ENCODE results near the gene TMEM117.

Gene TMEM117

DNA sequence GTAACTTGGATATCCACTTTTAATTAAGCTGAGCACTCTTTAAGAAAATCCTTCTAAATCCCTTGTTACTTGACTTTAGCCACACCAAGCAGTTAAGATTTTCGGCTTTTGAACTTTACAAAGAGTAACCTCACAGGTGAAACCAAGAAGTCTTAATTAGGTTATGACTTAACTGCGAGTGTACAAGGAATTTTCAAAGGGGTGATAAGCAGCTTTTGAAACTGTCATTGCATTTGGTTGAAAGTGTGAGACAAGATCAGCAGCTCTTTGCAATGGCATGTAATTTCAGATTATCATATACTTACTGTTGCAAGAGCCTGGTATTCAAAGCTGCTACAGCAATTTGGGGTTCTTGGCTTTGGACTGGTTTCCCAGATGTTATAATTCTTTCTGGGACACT is 137.5 kb downstream of the TMEM117 start:
- ChIA-PET POLR2A (no interaction called here), CTCF (interaction anchor here (1.1 kb wide), 1 partner anchor 801 kb away, joined by 3 read pairs; no protein-coding TSS in a partner anchor)
- TF ChIP-seq, protein P1, sequence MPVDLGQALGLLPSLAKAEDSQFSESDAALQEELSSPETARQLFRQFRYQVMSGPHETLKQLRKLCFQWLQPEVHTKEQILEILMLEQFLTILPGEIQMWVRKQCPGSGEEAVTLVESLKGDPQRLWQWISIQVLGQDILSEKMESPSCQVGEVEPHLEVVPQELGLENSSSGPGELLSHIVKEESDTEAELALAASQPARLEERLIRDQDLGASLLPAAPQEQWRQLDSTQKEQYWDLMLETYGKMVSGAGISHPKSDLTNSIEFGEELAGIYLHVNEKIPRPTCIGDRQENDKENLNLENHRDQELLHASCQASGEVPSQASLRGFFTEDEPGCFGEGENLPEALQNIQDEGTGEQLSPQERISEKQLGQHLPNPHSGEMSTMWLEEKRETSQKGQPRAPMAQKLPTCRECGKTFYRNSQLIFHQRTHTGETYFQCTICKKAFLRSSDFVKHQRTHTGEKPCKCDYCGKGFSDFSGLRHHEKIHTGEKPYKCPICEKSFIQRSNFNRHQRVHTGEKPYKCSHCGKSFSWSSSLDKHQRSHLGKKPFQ (tag by site-specific recombination; IDR thresholded peaks at IDR 0.05) = no peak
- TF ChIP-seq ZNF585B (tag by site-specific recombination; IDR thresholded peaks at IDR 0.05) = no peak
- no peak for TF ChIP-seq ZNF701 (tag by site-specific recombination; IDR thresholded peaks at IDR 0.05)
- no peak for TF ChIP-seq ZSCAN30 (tag by site-specific recombination; IDR thresholded peaks at IDR 0.05)
- no peak for TF ChIP-seq WT1 (tag by site-specific recombination; IDR thresholded peaks at IDR 0.05)
- no peak for TF ChIP-seq GLI4 (tag by site-specific recombination; IDR thresholded peaks at IDR 0.05)
- TF ChIP-seq FEZF1 (tag by site-specific recombination; IDR thresholded peaks at IDR 0.05) = no peak
- no peak for TF ChIP-seq ZNF23 (tag by site-specific recombination; IDR thresholded peaks at IDR 0.05; ENCODE audit: borderline replicate concordance)
- no peak for TF ChIP-seq YY1 (tag by site-specific recombination; IDR thresholded peaks at IDR 0.05)
- no peak for TF ChIP-seq ZNF175 (tag by site-specific recombination; IDR thresholded peaks at IDR 0.05)
- TF ChIP-seq ZNF2 (tag by site-specific recombination; IDR thresholded peaks at IDR 0.05) = no peak
- TF ChIP-seq, protein P2, sequence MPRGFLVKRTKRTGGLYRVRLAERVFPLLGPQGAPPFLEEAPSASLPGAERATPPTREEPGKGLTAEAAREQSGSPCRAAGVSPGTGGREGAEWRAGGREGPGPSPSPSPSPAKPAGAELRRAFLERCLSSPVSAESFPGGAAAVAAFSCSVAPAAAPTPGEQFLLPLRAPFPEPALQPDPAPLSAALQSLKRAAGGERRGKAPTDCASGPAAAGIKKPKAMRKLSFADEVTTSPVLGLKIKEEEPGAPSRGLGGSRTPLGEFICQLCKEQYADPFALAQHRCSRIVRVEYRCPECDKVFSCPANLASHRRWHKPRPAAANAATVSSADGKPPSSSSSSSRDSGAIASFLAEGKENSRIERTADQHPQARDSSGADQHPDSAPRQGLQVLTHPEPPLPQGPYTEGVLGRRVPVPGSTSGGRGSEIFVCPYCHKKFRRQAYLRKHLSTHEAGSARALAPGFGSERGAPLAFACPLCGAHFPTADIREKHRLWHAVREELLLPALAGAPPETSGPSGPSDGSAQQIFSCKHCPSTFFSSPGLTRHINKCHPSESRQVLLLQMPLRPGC (tag by site-specific recombination; IDR thresholded peaks at IDR 0.05) = no peak
- TF ChIP-seq KLF9 (tag by site-specific recombination; IDR thresholded peaks at IDR 0.05; ENCODE audit: low read depth) = no peak
- TF ChIP-seq, protein P3, sequence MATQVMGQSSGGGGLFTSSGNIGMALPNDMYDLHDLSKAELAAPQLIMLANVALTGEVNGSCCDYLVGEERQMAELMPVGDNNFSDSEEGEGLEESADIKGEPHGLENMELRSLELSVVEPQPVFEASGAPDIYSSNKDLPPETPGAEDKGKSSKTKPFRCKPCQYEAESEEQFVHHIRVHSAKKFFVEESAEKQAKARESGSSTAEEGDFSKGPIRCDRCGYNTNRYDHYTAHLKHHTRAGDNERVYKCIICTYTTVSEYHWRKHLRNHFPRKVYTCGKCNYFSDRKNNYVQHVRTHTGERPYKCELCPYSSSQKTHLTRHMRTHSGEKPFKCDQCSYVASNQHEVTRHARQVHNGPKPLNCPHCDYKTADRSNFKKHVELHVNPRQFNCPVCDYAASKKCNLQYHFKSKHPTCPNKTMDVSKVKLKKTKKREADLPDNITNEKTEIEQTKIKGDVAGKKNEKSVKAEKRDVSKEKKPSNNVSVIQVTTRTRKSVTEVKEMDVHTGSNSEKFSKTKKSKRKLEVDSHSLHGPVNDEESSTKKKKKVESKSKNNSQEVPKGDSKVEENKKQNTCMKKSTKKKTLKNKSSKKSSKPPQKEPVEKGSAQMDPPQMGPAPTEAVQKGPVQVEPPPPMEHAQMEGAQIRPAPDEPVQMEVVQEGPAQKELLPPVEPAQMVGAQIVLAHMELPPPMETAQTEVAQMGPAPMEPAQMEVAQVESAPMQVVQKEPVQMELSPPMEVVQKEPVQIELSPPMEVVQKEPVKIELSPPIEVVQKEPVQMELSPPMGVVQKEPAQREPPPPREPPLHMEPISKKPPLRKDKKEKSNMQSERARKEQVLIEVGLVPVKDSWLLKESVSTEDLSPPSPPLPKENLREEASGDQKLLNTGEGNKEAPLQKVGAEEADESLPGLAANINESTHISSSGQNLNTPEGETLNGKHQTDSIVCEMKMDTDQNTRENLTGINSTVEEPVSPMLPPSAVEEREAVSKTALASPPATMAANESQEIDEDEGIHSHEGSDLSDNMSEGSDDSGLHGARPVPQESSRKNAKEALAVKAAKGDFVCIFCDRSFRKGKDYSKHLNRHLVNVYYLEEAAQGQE (tag by site-specific recombination; IDR thresholded peaks at IDR 0.05) = no peak
- TF ChIP-seq RBAK (tag by site-specific recombination; IDR thresholded peaks at IDR 0.05) = no peak
- no peak for TF ChIP-seq ZNF654 (tag by site-specific recombination; IDR thresholded peaks at IDR 0.05; ENCODE audit: low read depth)
- TF ChIP-seq PRDM1 (tag by site-specific recombination; IDR thresholded peaks at IDR 0.05) = no peak
- TF ChIP-seq ZNF677 (tag by site-specific recombination; IDR thresholded peaks at IDR 0.05) = no peak
- Histone ChIP-seq H3K36me3 (ENCODE audit: control insufficient read depth in 2 of 2, insufficient read depth in 1 of 2, low read length in 2 of 2) (no peaks in the 10 kb centered on the region), H3K4me3 (ENCODE audit: low read depth, low read length) (no peak overlapping the region), H3K9me3 (ENCODE audit: control insufficient read depth, insufficient read depth, low read depth, low read length) (no peaks in the 10 kb centered on the region), H3K27ac (ENCODE audit: extremely low read depth, low read depth, low read length) (no peak overlapping the region), H3K4me1 (ENCODE audit: control insufficient read depth, insufficient read depth, low read length) (no peaks in the 10 kb centered on the region)

DNA sequence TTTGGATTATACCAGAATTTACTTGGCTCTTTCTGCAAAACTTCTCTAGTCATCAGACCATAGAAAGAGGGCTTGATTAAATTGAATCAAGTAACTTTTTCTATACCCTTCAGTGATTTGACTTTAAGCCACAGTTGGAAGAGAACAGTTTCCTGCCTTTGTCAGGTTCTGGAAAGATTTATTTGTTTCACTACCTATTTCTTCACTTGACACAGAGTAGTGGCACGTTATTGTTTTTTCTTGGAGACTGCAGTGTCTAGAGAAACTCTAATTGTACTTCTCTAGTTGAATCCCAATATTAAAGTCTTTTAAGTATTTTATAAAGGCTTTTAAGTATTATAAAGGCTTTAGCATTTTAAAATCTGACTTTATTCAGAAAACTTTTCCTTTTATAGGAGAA is 138.1 kb downstream of the TMEM117 start:
- Histone ChIP-seq H3K36me3 (ENCODE audit: control insufficient read depth in 2 of 2, insufficient read depth in 1 of 2, low read length in 2 of 2) (no peaks in the 10 kb centered on the region), H3K9me3 (ENCODE audit: control insufficient read depth, insufficient read depth, low read depth, low read length) (no peaks in the 10 kb centered on the region), H3K27ac (ENCODE audit: extremely low read depth, low read depth, low read length) (no peak overlapping the region), H3K4me3 (ENCODE audit: low read depth, low read length) (no peak overlapping the region), H3K4me1 (ENCODE audit: control insufficient read depth, insufficient read depth, low read length) (no peaks in the 10 kb centered on the region)
- POLR2A ChIA-PET = no interaction called here
- CTCF ChIA-PET = interaction anchor here (1.1 kb wide), 1 partner anchor 800 kb away, joined by 3 read pairs; no protein-coding TSS in a partner anchor
- TF ChIP-seq KLF8 (tag by site-specific recombination; IDR thresholded peaks at IDR 0.05) = no peak
- no peak for TF ChIP-seq ZNF654 (tag by site-specific recombination; IDR thresholded peaks at IDR 0.05; ENCODE audit: low read depth)
- no peak for TF ChIP-seq ZNF184 (tag by site-specific recombination; IDR thresholded peaks at IDR 0.05)
- TF ChIP-seq REPIN1 (tag by site-specific recombination; IDR thresholded peaks at IDR 0.05; ENCODE audit: low read depth) = no peak
- TF ChIP-seq IKZF3 (tag by site-specific recombination; IDR thresholded peaks at IDR 0.05) = no peak
- TF ChIP-seq ZNF19 (tag by site-specific recombination; IDR thresholded peaks at IDR 0.05; ENCODE audit: low read depth) = no peak
- TF ChIP-seq ZNF214 (tag by site-specific recombination; IDR thresholded peaks at IDR 0.05; ENCODE audit: borderline replicate concordance) = no peak
- no peak for TF ChIP-seq ZBTB21 (tag by site-specific recombination; IDR thresholded peaks at IDR 0.05)
- TF ChIP-seq ZNF16 (tag by site-specific recombination; IDR thresholded peaks at IDR 0.05; ENCODE audit: low read depth) = no peak
- no peak for TF ChIP-seq BCL11B (tag by site-specific recombination; IDR thresholded peaks at IDR 0.05; ENCODE audit: low read depth)
- no peak for TF ChIP-seq ZNF404 (tag by site-specific recombination; IDR thresholded peaks at IDR 0.05)
- no peak for TF ChIP-seq ZNF510 (tag by site-specific recombination; IDR thresholded peaks at IDR 0.05; ENCODE audit: insufficient replicate concordance)
- no peak for TF ChIP-seq ZNF121 (tag by site-specific recombination; IDR thresholded peaks at IDR 0.05)
